SK-N-SH treated with all-trans-retinoic acid at 6 μM for 48 hours (cell line): Measurements from ENCODE around the gene TTC39B.
A peak's percentile ranks its signal among the peaks of the same experiment; 100 is the strongest.

Source experiments
- ATAC-seq: fragments of 200-7000 bp; cut with Tn5 transposase; 3 replicates; pipeline ENCODE4 v1.9.1; 2020; ENCODE audit warnings: mild to moderate bottlenecking, moderate library complexity
- CREB5 ChIP-seq: fragments of 250-450 bp; sonication (Bioruptor Pico); IDR thresholded peaks from 2 replicates; pipeline ENCODE4 v1.5.1; 2020; ENCODE audit warnings: low read depth, mild to moderate bottlenecking, moderate library complexity
- CSDC2 ChIP-seq: fragments of 250-450 bp; sonication (Bioruptor Pico); IDR thresholded peaks from 2 replicates; pipeline ENCODE4 v1.5.0; 2020; ENCODE audit warnings: mild to moderate bottlenecking, moderate library complexity
- CSRNP3 ChIP-seq: fragments of 250-450 bp; sonication (Bioruptor Pico); IDR thresholded peaks from 2 replicates; pipeline ENCODE4 v1.5.1; 2021; ENCODE audit warnings: mild to moderate bottlenecking, moderate library complexity
- GLIS3 ChIP-seq: fragments of 250-450 bp; sonication (Bioruptor Pico); IDR thresholded peaks from 2 replicates; pipeline ENCODE4 v1.5.0; 2020; ENCODE audit warnings: mild to moderate bottlenecking, moderate library complexity
- ISL1 ChIP-seq: fragments of 250-450 bp; sonication (Bioruptor Pico); IDR thresholded peaks from 2 replicates; pipeline ENCODE4 v2.1.2; 2022; ENCODE audit warnings: mild to moderate bottlenecking, moderate library complexity
- OSR1 ChIP-seq: fragments of 250-450 bp; sonication (Bioruptor Pico); IDR thresholded peaks from 2 replicates; pipeline ENCODE4 v1.8.0; 2022; ENCODE audit warnings: moderate library complexity, mild to moderate bottlenecking, inconsistent platforms
- PATZ1 ChIP-seq: fragments of 250-450 bp; sonication (Bioruptor Pico); IDR thresholded peaks from 2 replicates; pipeline ENCODE4 v1.8.0; 2020; ENCODE audit warnings: mild to moderate bottlenecking, moderate library complexity, borderline replicate concordance
- POU6F1 ChIP-seq: fragments of 250-450 bp; sonication (Bioruptor Pico); IDR thresholded peaks from 2 replicates; pipeline ENCODE4 v1.8.0; 2021; ENCODE audit warnings: low read depth, mild to moderate bottlenecking, moderate library complexity, borderline replicate concordance
- PPARA ChIP-seq: fragments of 250-450 bp; sonication (Bioruptor Pico); IDR thresholded peaks from 2 replicates; pipeline ENCODE4 v1.5.0; 2020; ENCODE audit warnings: mild to moderate bottlenecking, borderline replicate concordance
- RARB ChIP-seq: fragments of 250-450 bp; sonication (Bioruptor Pico); IDR thresholded peaks from 2 replicates; pipeline ENCODE4 v1.8.0; 2021; ENCODE audit warnings: mild to moderate bottlenecking, moderate library complexity
- SNAI2 ChIP-seq: fragments of 250-450 bp; sonication (Bioruptor Pico); IDR thresholded peaks from 2 replicates; pipeline ENCODE4 v1.5.0; 2020; ENCODE audit warnings: mild to moderate bottlenecking, moderate library complexity
- TCF4 ChIP-seq: fragments of 250-450 bp; sonication (Bioruptor Pico); IDR thresholded peaks from 2 replicates; pipeline ENCODE4 v1.8.0; 2021; ENCODE audit warnings: mild to moderate bottlenecking, moderate library complexity, borderline replicate concordance
- TOX ChIP-seq: fragments of 250-450 bp; sonication (Bioruptor Pico); IDR thresholded peaks from 2 replicates; pipeline ENCODE4 v1.8.0; 2021; ENCODE audit warnings: mild to moderate bottlenecking, moderate library complexity, borderline replicate concordance
- TSHZ2 ChIP-seq: fragments of 250-450 bp; sonication (Bioruptor Pico); IDR thresholded peaks from 2 replicates; pipeline ENCODE4 v1.5.0; 2020; ENCODE audit warnings: mild to moderate bottlenecking, moderate library complexity
- ZC3H10 ChIP-seq: fragments of 250-450 bp; sonication (Bioruptor Pico); IDR thresholded peaks from 2 replicates; pipeline ENCODE4 v1.5.1; 2021; ENCODE audit warnings: mild to moderate bottlenecking, moderate library complexity
- ZFP3 ChIP-seq: fragments of 250-450 bp; sonication (Bioruptor Pico); IDR thresholded peaks from 2 replicates; pipeline ENCODE4 v1.5.0; 2020; ENCODE audit warnings: mild to moderate bottlenecking, moderate library complexity
- ZFP30 ChIP-seq: fragments of 450-650 bp; formaldehyde crosslinking; IDR thresholded peaks from 2 replicates; pipeline ENCODE4 v1.5.0; 2022; ENCODE audit warnings: mild to moderate bottlenecking, moderate library complexity
- ZNF565 ChIP-seq: fragments of 450-650 bp; formaldehyde crosslinking; conservative IDR thresholded peaks from 2 replicates; pipeline ENCODE4 v1.5.0; 2020; ENCODE audit warnings: low read depth, mild to moderate bottlenecking, moderate library complexity
- ZNF70 ChIP-seq: fragments of 450-650 bp; formaldehyde crosslinking; IDR thresholded peaks from 2 replicates; pipeline ENCODE4 v1.5.0; 2020; ENCODE audit warnings: mild to moderate bottlenecking, moderate library complexity

TTC39B gene

GRCh38 chr9:15206903-15207696 is 99.9 kb downstream of the TTC39B start:
- no peak for TF ChIP-seq ZNF70 (CRISPR knock-in tag)
- TF ChIP-seq CSRNP3 (CRISPR knock-in tag): no peak
- no peak for TF ChIP-seq OSR1
- TF ChIP-seq TSHZ2 (CRISPR knock-in tag): no peak
- no peak for TF ChIP-seq ISL1 (CRISPR knock-in tag)
- no peak for TF ChIP-seq CSDC2 (CRISPR knock-in tag)
- ATAC-seq: no peak

GRCh38 chr9:15205632-15206420 is 101.2 kb downstream of the TTC39B start:
- peak; percentile 66 for ATAC-seq
- no peak for TF ChIP-seq ISL1 (CRISPR knock-in tag)
- no peak for TF ChIP-seq ZNF565
- TF ChIP-seq, all 23 proteins: peak for 0

- TF ChIP-seq RARB (CRISPR knock-in tag): no peak
- TF ChIP-seq ZC3H10 (CRISPR knock-in tag): no peak
- TF ChIP-seq ZFP30 (CRISPR knock-in tag): no peak
- no peak for TF ChIP-seq TOX (CRISPR knock-in tag)
- no peak for TF ChIP-seq CSRNP3 (CRISPR knock-in tag)
- no peak for TF ChIP-seq SNAI2
- no peak for TF ChIP-seq CSDC2 (CRISPR knock-in tag)
- no peak for TF ChIP-seq PATZ1 (CRISPR knock-in tag)
- TF ChIP-seq CREB5 (CRISPR knock-in tag): no peak
- TF ChIP-seq TCF4 (CRISPR knock-in tag): no peak
- TF ChIP-seq TSHZ2 (CRISPR knock-in tag): no peak
- TF ChIP-seq ZNF70 (CRISPR knock-in tag): no peak
- TF ChIP-seq ZFP3 (CRISPR knock-in tag): no peak
- no peak for TF ChIP-seq POU6F1 (CRISPR knock-in tag)
- TF ChIP-seq GLIS3 (CRISPR knock-in tag): no peak
- TF ChIP-seq PPARA (CRISPR knock-in tag): no peak
Measured at GRCh38 chr9:15203581-15203980, 103.4 kb downstream of the TTC39B start.

More at GRCh38 chr9:15203581-15203980, 103.4 kb downstream of the TTC39B start:
- ATAC-seq: no peak
